ENCODE data around the gene ARL8A. TPM values are rescaled to one million over a fixed set of nuclear protein-coding genes. Genes with fewer than 3 reads are reported as not detected.
A peak's percentile ranks its signal among the peaks of the same experiment; 100 is the strongest.

The ARL8A gene
- total and polyA plus RNA-seq, 10 of the 15 experiments (the other 5 are each of a cell fraction or from before 2014, with no cell fraction given) = 0.34 to 49.2 (median 15.4) TPM

GRCh38 chr1:202106340-202107254 lies 37.9 kb downstream of the ARL8A start (continued):
- no peak for TF ChIP-seq MAX (IDR thresholded peaks at IDR 0.05; ENCODE audit: low read depth, low read length)
- TF ChIP-seq DPF2 (IDR thresholded peaks at IDR 0.05) = no peak

- POLR2A ChIA-PET = interaction anchor here (0.7 kb wide), 1 partner anchor 37 kb away, joined by 5 read pairs; no protein-coding TSS in a partner anchor
- Histone ChIP-seq H2AFZ (ENCODE audit: control insufficient read depth, low read depth, low read length) (no peak overlapping the region), H3K36me3 (ENCODE audit: control insufficient read depth in 2 of 2, insufficient read depth in 2 of 2, low read length in 1 of 2) (no peaks in the 10 kb centered on the region), H3K9ac (ENCODE audit: control insufficient read depth, insufficient read depth, low read length) (no peak overlapping the region), H3K27me3 (replicated peaks in 1 of 2; ENCODE audit: control insufficient read depth in 2 of 2, insufficient read depth in 2 of 2, low read length in 1 of 2) (no peaks in the 10 kb centered on the region; a peak in 1 of 4 replicates), H3K27ac (ENCODE audit: control insufficient read depth, insufficient read depth) (no peak overlapping the region), H3K79me2 (ENCODE audit: control insufficient read depth, insufficient read depth, low read length) (no peaks in the 10 kb centered on the region), H3K4me1 (ENCODE audit: control insufficient read depth, insufficient read depth, low read length) (no peaks in the 10 kb centered on the region), H3K4me2 (ENCODE audit: control insufficient read depth, insufficient read depth) (no peak overlapping the region), H4K20me1 (ENCODE audit: control insufficient read depth, insufficient read depth) (no peaks in the 10 kb centered on the region), H3K4me3 (no peak overlapping the region), H3K9me3 (replicated peaks; ENCODE audit: control insufficient read depth, insufficient read depth, low read length) (no peaks in the 10 kb centered on the region)
- SMC1A ChIA-PET (ENCODE audit: uncharacterized antibody, unreplicated experiment) = no interaction called here
- in situ Hi-C loops (cut with MboI) = no loop called here
- ATAC-seq = peak; percentile 81
- no peak for TF ChIP-seq FOS (IDR thresholded peaks at IDR 0.05; ENCODE audit: borderline replicate concordance, extremely low read depth, insufficient read length)
- RAD21 ChIA-PET (ENCODE audit: unreplicated experiment) = no interaction called here
- no peak for DNase-seq (ENCODE audit: low read depth, low spot score)
- 39% methylated on average over 10 of the region's 10 CpGs for WGBS (ENCODE audit: insufficient coverage, insufficient replicate concordance, low lambda C conversion rate, missing lambda C conversion rate)
- FAIRE-seq = no peak
- no TSS peak for BruUV-seq (replicated peaks)
- intact Hi-C loops (cut with micrococcal nuclease; ENCODE audit: unreplicated experiment) = no loop called here
- CTCF ChIA-PET = interaction anchor here (1.0 to 1.2 kb wide), 3 partner anchors 30 to 106 kb away, joined by 3 to 4 read pairs (median 4); partner anchors contain the start of gene ELF3
Observed at GRCh38 chr1:202105571-202106339, 38.8 kb downstream of the ARL8A start.

Measured in GM12878 (cell line).